Nephron (organoid): ENCODE data around the gene NUP107.
A peak's percentile ranks its signal among the peaks of the same experiment; 100 is the strongest.

Experiments
- H3K27ac Mint-ChIP-seq, 3 experiments: 2 replicates each; pipeline ENCODE4 v1.8.0; 2020; ENCODE audit warnings: mixed read lengths in 3 of 3, mild to moderate bottlenecking in 2 of 3, moderate library complexity in 1 of 3
- H3K27me3 Mint-ChIP-seq: 2 replicates; pipeline ENCODE4 v1.8.0; 2021; ENCODE audit warnings: low read depth, mild to moderate bottlenecking, moderate library complexity, mixed read lengths
- H3K36me3 Mint-ChIP-seq: 2 replicates; pipeline ENCODE4 v1.8.0; 2020; ENCODE audit warnings: low read depth, mixed read lengths
- H3K4me1 Mint-ChIP-seq: 2 replicates; pipeline ENCODE4 v1.8.0; 2020; ENCODE audit warnings: mixed read lengths
- H3K4me3 Mint-ChIP-seq, 3 experiments: 2 replicates each; pipeline ENCODE4 v1.8.0; 2020; ENCODE audit warnings: mild to moderate bottlenecking in 3 of 3, mixed read lengths in 3 of 3, moderate library complexity in 2 of 3
- H3K9me3 Mint-ChIP-seq: 2 replicates; pipeline ENCODE4 v1.8.0; 2020; ENCODE audit warnings: mixed read lengths
- TF ChIP-seq, protein P1 (sequence below), 3 experiments: fragments of 200-600 bp; sonication (generic); IDR thresholded peaks; one replicate each; pipeline ENCODE4 v1.5.0; 2021; ENCODE audit warnings: antibody characterized with exemption in 3 of 3; ENCODE audit not compliant: unreplicated experiment in 3 of 3

NUP107 gene

DNA sequence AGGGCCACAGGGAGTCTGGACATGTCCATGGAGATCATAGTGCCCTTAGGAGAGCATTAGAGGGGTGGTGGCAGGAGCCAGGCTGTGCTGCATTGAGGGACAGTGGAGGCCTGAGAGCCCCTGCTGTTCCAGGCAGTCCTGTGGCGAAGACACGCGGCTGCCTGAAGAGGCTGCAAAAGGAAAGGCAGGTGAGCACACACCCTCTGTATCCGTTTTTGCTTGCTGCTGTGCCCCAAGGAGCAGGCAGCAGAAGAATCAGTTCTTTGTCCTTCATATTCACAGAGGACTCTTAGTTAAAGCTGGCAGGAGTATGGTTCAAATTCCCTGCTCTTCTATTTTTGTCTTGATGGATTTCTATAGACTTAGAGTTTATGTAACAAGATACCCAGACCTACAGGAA lies 63.7 kb downstream of the NUP107 start:
- peaks cover 47% of the 10 kb centered on the region for H3K4me1 Mint-ChIP-seq
- no peaks in the 10 kb centered on the region for H3K9me3 Mint-ChIP-seq
- TF ChIP-seq, protein P1, sequence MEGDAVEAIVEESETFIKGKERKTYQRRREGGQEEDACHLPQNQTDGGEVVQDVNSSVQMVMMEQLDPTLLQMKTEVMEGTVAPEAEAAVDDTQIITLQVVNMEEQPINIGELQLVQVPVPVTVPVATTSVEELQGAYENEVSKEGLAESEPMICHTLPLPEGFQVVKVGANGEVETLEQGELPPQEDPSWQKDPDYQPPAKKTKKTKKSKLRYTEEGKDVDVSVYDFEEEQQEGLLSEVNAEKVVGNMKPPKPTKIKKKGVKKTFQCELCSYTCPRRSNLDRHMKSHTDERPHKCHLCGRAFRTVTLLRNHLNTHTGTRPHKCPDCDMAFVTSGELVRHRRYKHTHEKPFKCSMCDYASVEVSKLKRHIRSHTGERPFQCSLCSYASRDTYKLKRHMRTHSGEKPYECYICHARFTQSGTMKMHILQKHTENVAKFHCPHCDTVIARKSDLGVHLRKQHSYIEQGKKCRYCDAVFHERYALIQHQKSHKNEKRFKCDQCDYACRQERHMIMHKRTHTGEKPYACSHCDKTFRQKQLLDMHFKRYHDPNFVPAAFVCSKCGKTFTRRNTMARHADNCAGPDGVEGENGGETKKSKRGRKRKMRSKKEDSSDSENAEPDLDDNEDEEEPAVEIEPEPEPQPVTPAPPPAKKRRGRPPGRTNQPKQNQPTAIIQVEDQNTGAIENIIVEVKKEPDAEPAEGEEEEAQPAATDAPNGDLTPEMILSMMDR (IDR thresholded peaks at IDR 0.05; ENCODE audit: unreplicated experiment in 3 of 3) = no peak
- peak overlapping the region in 1 of 3 experiments; percentile 5 for H3K4me3 Mint-ChIP-seq
- H3K27ac Mint-ChIP-seq = no peak overlapping the region
- no peaks in the 10 kb centered on the region for H3K27me3 Mint-ChIP-seq
- peaks cover 46% of the 10 kb centered on the region for H3K36me3 Mint-ChIP-seq

DNA sequence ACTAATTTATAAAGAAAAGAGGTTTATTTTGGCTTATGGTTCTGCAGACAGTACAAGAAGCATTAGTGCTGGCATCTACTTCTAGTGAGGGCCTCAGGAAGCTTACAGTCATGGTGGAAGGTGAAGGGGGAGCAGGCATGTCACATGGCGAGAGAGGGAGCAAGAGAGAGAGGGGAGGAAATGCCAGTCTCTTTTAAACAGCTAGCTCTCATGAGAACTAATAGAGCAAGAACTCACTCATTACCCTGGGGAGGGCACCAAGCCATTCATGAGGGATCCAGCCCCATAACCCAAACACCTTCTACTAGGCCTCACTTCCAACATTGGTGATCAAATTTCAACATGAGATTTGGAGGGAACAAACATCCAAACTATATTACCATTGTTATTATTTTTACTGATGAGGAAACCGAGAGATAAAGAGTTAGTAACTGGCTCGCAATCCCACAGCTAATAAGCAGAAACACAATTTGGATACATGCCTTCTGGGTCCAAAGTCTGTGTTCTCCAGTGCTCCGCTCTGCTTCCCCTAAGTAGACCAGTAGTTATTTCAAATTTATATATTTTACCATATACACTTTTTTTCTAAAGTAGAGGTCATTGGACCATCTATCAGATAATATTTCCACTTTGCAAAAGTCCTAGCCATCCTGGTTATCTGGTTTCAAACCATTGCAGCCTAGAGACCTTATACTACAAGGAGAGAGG lies 68.9 kb downstream of the NUP107 start:
- no peaks in the 10 kb centered on the region for H3K9me3 Mint-ChIP-seq
- TF ChIP-seq, protein P1 (IDR thresholded peaks at IDR 0.05; ENCODE audit: unreplicated experiment in 3 of 3) = no peak
- peaks cover 14% of the 10 kb centered on the region for H3K4me1 Mint-ChIP-seq
- peaks cover 74% of the 10 kb centered on the region for H3K36me3 Mint-ChIP-seq
- H3K4me3 Mint-ChIP-seq = no peak overlapping the region
- no peak overlapping the region for H3K27ac Mint-ChIP-seq
- no peaks in the 10 kb centered on the region for H3K27me3 Mint-ChIP-seq

DNA sequence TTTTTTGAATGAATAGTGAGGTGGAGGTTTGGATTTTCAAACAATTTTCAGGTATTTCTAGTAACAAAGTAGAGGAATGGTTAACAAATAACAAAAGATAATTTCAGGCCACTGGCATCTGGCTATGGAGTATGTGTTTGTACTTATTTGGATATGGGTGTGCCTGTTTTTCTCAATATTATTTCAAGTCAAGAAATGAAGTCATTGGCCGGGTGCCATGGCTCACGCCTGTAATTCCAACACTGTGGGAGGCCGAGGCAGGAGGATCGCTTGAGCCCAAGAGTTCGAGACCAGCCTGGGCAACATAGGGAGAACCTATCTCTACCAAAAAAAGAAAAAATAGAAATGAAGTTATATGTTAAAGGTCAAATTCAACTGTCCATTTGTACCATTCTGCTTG lies 73.1 kb downstream of the NUP107 start:
- H3K27ac Mint-ChIP-seq = no peak overlapping the region
- no peaks in the 10 kb centered on the region for H3K27me3 Mint-ChIP-seq
- H3K4me3 Mint-ChIP-seq = no peak overlapping the region
- peaks cover 6% of the 10 kb centered on the region for H3K4me1 Mint-ChIP-seq
- TF ChIP-seq, protein P1 (IDR thresholded peaks at IDR 0.05; ENCODE audit: unreplicated experiment in 3 of 3) = no peak
- H3K36me3 Mint-ChIP-seq = peaks cover 74% of the 10 kb centered on the region
- H3K9me3 Mint-ChIP-seq = no peaks in the 10 kb centered on the region

DNA sequence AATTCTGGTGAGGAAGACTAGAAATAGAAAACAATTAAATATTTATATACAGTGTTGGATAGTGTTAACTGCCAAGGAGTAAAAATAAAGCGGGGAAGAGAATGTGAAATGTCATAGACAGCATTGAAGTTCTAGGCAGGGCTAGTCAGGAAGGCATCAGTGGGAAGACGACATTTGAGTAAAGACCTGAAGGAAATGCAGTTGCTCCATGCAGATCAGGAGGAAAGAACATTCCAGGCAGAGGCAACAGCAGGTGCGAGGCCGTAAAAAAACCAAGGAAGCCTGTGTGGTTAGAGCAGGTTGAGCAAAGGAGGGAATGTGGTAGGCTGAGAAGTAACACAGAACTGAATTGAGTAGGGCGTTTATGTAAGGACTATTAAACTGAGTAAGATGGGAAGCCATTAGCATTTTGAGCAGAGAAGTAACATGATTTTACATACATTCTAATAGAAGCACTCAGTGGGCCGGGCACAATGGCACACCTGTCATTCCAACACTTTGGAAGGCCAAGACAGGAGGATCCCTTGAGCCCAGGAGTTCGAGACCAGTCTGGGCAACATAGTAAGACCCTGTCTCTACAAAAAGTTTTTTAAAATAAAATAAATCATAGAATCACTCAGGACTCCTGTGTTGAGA lies 74.1 kb downstream of the NUP107 start:
- Mint-ChIP-seq H3K27ac (no peak overlapping the region), H3K4me1 (peaks cover 6% of the 10 kb centered on the region), H3K27me3 (no peaks in the 10 kb centered on the region), H3K36me3 (peaks cover 67% of the 10 kb centered on the region), H3K4me3 (no peak overlapping the region), H3K9me3 (no peaks in the 10 kb centered on the region)
- TF ChIP-seq, protein P1 (IDR thresholded peaks at IDR 0.05; ENCODE audit: unreplicated experiment in 3 of 3) = no peak

DNA sequence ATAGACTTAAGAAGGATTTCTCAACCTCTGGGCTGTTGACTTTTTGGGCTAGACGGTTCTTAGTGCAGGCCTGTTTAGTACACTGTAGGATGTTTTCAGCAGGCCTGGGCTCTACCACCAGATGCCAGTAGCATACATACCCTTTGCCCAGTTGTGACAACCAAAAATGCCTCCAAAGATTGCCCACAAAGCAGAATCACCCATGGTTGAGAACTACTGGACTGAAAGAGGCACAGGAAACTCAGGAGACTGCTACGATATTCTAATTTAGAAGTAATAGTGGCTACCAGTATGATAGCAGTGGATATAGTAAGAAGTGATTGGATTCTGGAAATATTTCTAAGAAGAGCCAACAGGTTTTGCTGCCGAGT lies 74.6 kb downstream of the NUP107 start:
- TF ChIP-seq, protein P1 (IDR thresholded peaks at IDR 0.05; ENCODE audit: unreplicated experiment in 3 of 3) = no peak
- Mint-ChIP-seq H3K27ac (no peak overlapping the region), H3K4me3 (no peak overlapping the region), H3K9me3 (no peaks in the 10 kb centered on the region), H3K36me3 (peaks cover 62% of the 10 kb centered on the region), H3K27me3 (no peaks in the 10 kb centered on the region), H3K4me1 (peaks cover 6% of the 10 kb centered on the region)
